NT2/D1 (cell line): ENCODE data around the gene ASPDH.

Experiments
- DNase-seq: peaks from one replicate; pipeline ENCODE4 v3.0.0-alpha.2; 2011; ENCODE audit warnings: low read depth, low spot score
- H3K27me3 ChIP-seq: 2 replicates; pipeline ENCODE4 v1.6.0; 2011; ENCODE audit warnings: mild to moderate bottlenecking; ENCODE audit not compliant: insufficient read length, insufficient read depth
- H3K36me3 ChIP-seq: 2 replicates; pipeline ENCODE4 v1.6.1; 2011; ENCODE audit warnings: mild to moderate bottlenecking, low read length, mixed read lengths; ENCODE audit not compliant: insufficient read depth, insufficient read length
- H3K4me1 ChIP-seq: 2 replicates; pipeline ENCODE4 v1.5.1; 2011; ENCODE audit not compliant: insufficient read depth, insufficient read length
- H3K4me3 ChIP-seq: 2 replicates; pipeline ENCODE4 v1.5.1; 2011; ENCODE audit warnings: low read depth; ENCODE audit not compliant: insufficient read length
- H3K9ac ChIP-seq: 2 replicates; pipeline ENCODE4 v1.6.0; 2011; ENCODE audit warnings: low read depth; ENCODE audit not compliant: insufficient read length
- H3K9me3 ChIP-seq: 2 replicates; pipeline ENCODE4 v1.5.1; 2011; ENCODE audit warnings: mild to moderate bottlenecking, low read length; ENCODE audit not compliant: insufficient read depth
- SUZ12 ChIP-seq: IDR thresholded peaks from 2 replicates; pipeline ENCODE4 v1.6.1; 2011; ENCODE audit not compliant: insufficient read length, insufficient read depth; ENCODE audit errors: extremely low read depth
- YY1 ChIP-seq: IDR thresholded peaks from 2 replicates; pipeline ENCODE4 v1.6.1; 2011; ENCODE audit not compliant: insufficient read length, insufficient read depth
- ZNF274 ChIP-seq: IDR thresholded peaks from 2 replicates; pipeline ENCODE4 v1.6.1; 2011; ENCODE audit warnings: mild to moderate bottlenecking, low read depth, low read length

Gene ASPDH

GRCh38 chr19:50468818-50469217 lies 44.9 kb downstream of the ASPDH start:
- no peak for TF ChIP-seq ZNF274
- no peak for TF ChIP-seq YY1
- DNase-seq: no peak
- H3K9ac ChIP-seq: no peak overlapping the region
- no peaks in the 10 kb centered on the region for H3K4me1 ChIP-seq
- H3K36me3 ChIP-seq: no peaks in the 10 kb centered on the region
- no peaks in the 10 kb centered on the region for H3K9me3 ChIP-seq
- no peak overlapping the region for H3K4me3 ChIP-seq
- H3K27me3 ChIP-seq: no peaks in the 10 kb centered on the region

DNA sequence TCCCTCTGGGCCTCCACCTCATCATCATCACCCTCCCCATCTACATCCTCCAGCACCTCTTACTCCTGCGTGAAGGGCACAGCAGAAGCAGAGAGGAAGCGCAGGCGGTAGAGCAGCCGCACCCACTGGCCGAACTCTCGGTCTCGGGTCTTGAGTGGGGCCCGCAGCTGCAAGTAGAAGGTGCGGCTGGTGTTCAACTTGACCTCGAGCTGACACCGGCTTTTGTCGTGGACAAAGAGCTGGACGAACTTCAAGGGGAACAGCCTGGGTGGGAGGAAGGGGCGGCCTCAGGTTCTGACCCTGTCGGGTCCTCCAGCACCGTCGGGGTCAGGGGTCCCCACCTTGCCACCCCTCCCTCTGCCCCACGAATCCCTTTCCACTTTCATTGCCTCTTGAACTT lies 46.1 kb downstream of the ASPDH start:
- H3K4me1 ChIP-seq: no peaks in the 10 kb centered on the region
- no peaks in the 10 kb centered on the region for H3K36me3 ChIP-seq
- no peaks in the 10 kb centered on the region for H3K9me3 ChIP-seq
- H3K9ac ChIP-seq: no peak overlapping the region
- no peak for DNase-seq
- H3K4me3 ChIP-seq: no peak overlapping the region
- H3K27me3 ChIP-seq: no peaks in the 10 kb centered on the region
- TF ChIP-seq ZNF274 (no peak), SUZ12 (no peak), YY1 (no peak)

DNA sequence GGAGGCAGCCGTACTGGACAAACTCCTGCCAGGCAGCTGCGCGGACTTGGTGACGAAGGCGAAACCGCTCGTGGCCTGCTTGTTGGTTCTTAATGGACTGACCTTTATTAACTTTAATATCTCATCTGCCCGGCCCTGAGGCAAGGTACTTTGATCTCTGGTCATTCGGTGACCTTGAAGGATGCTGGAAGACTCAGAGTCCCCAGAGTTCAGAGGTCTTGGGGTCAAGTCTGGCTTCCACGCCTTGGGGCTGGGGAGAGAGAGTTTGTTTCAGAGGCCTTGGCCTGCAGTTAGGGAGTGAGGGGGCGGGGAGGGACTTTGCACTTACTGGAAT lies 47.0 kb downstream of the ASPDH start:
- Histone ChIP-seq H3K27me3 (no peaks in the 10 kb centered on the region), H3K9me3 (no peaks in the 10 kb centered on the region), H3K36me3 (no peaks in the 10 kb centered on the region), H3K9ac (no peak overlapping the region), H3K4me1 (no peaks in the 10 kb centered on the region), H3K4me3 (no peak overlapping the region)
- DNase-seq: no peak
- no peak for TF ChIP-seq ZNF274
- no peak for TF ChIP-seq YY1
- TF ChIP-seq SUZ12: no peak

DNA sequence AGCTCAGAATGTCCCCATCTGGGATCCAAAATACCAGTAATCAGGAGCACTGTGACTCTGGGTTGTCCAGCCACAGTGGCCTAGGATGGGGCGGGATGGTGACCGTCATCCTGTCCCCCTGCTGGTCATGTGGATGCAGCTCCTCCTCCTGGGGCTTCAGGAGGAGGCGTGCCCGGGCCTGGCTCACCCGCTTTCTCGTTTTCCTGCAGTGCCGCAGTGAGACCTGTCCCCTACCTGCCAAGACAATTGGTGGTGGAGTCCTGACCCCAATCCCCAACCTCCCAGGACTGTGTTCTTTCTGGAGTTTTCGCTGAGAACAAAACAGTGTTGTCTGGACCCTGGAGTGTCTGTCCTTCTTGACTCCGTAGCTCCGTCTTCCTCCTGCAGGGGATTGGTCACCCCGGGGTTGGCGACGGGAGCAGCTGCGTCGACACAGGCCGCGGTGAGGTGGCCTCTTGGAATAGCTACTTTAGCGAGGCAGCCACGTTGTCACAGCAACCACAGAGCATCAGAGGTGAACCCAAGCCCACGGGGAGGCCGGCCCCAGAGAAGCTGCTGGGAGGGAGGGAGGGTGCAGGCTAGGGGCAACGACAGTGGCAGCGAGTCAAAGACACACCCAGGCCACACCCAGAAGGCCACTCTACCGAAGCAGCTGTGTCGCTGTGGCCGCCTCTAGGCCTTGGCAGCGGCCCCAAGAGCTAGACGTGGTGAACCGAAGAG lies 47.6 kb downstream of the ASPDH start:
- Histone ChIP-seq H3K27me3 (no peaks in the 10 kb centered on the region), H3K36me3 (no peaks in the 10 kb centered on the region), H3K9ac (no peak overlapping the region), H3K4me1 (no peaks in the 10 kb centered on the region), H3K9me3 (no peaks in the 10 kb centered on the region), H3K4me3 (no peak overlapping the region)
- no peak for DNase-seq
- no peak for TF ChIP-seq ZNF274
- TF ChIP-seq SUZ12: no peak
- TF ChIP-seq YY1: no peak

DNA sequence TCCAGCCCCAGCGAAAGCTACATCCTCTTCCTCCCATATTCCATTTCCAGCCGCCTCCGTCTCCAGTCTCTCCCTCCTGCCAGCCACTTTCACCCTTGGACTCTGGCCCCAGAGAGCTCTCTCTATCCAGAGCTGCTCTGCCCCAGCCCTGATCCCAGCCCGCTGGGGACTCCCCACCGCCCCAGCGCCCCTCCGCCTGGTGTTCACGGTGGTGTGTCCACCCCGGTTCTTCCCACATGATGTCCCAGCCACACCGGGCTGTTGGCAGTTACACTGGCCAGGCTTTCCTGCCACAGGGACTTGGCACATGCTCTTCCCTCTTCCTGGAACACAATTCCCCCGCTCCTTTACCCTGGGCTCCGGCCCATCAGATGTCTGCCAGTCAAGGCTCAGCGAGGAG lies 48.7 kb downstream of the ASPDH start:
- H3K4me1 ChIP-seq: no peaks in the 10 kb centered on the region
- TF ChIP-seq YY1 (no peak), ZNF274 (no peak), SUZ12 (no peak)
- no peak for DNase-seq

DNA sequence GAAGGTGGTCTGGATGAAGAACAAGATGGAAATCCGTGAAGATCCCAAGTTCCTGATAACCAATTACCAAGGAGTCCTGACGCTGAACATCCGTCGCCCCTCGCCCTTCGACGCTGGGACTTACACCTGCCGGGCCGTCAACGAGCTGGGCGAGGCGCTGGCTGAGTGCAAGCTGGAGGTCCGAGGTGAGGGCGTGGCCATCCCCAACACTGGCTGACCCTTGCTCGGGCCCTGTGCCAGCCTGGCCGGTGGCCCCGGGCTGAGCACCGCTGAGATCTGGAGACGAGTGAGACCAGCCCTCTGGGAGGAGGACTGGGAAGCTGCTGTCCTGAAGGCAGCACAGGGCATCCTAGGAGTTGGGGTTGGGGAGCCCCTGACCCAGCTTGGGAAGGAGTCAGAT lies 49.4 kb downstream of the ASPDH start:
- Histone ChIP-seq H3K9ac (no peak overlapping the region), H3K4me3 (no peak overlapping the region), H3K4me1 (no peaks in the 10 kb centered on the region), H3K36me3 (no peaks in the 10 kb centered on the region), H3K9me3 (no peaks in the 10 kb centered on the region), H3K27me3 (no peaks in the 10 kb centered on the region)
- no peak for DNase-seq
- TF ChIP-seq ZNF274 (no peak), SUZ12 (no peak), YY1 (no peak)

More for the DNA sequence above, 48.7 kb downstream of the ASPDH start:
- no peaks in the 10 kb centered on the region for H3K9me3 ChIP-seq
- H3K9ac ChIP-seq: no peak overlapping the region
- H3K27me3 ChIP-seq: no peaks in the 10 kb centered on the region
- no peak overlapping the region for H3K4me3 ChIP-seq
- H3K36me3 ChIP-seq: no peaks in the 10 kb centered on the region

DNA sequence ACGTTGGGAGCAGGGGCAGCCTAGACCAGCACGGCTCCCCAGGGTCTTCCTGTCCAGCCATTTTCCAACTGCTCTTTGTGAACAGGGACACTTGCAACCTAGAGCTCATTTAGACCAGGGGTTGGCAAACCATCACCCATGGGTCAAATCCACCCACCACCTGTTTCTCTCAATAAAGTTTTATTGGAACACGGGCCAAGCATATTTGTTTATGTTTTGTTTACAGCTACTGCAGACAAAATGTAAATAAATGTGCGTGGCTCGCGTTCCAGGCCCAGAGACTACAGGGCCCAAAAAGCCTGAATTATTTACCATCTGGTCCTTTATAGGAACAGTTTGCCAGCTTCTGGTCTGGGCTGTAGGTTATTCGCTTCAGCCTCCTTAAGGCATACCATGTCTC lies 50.7 kb downstream of the ASPDH start:
- Histone ChIP-seq H3K27me3 (no peaks in the 10 kb centered on the region), H3K4me3 (no peak overlapping the region), H3K36me3 (no peaks in the 10 kb centered on the region), H3K9me3 (no peaks in the 10 kb centered on the region), H3K9ac (no peak overlapping the region), H3K4me1 (no peaks in the 10 kb centered on the region)
- TF ChIP-seq YY1: no peak
- TF ChIP-seq ZNF274: no peak
- no peak for TF ChIP-seq SUZ12
- no peak for DNase-seq
